Transverse colon (tissue), 4 donors: ENCODE measurements around the gene CNTFR. TPM values are rescaled to one million over a fixed set of nuclear protein-coding genes. Genes with fewer than 3 reads are reported as not detected.

Experiments
- DNase-seq: peaks from one replicate; pipeline ENCODE4 v3.0.0-alpha.2; 2019
- H3K27ac ChIP-seq, 4 donors: fragments of 200-600 bp; sonication (generic); 2 replicates each; pipeline ENCODE4 v1.5.1; 2016 to 2018; ENCODE audit warnings: inconsistent platforms in 4 of 4
- H3K27me3 ChIP-seq: fragments of 200-600 bp; sonication (generic); 2 replicates; pipeline ENCODE4 v1.5.1; 2017; ENCODE audit warnings: inconsistent platforms
- H3K36me3 ChIP-seq, 4 donors: fragments of 200-600 bp; sonication (generic); 2 replicates each; pipeline ENCODE4 v1.5.1; 2017 to 2019; ENCODE audit warnings: inconsistent platforms in 4 of 4
- H3K4me1 ChIP-seq, 4 donors: fragments of 200-600 bp; sonication (generic); 2 replicates each; pipeline ENCODE4 v1.5.1; 2017 to 2020; ENCODE audit warnings: inconsistent platforms in 4 of 4
- H3K4me3 ChIP-seq, 4 donors: fragments of 200-600 bp; sonication (generic); 1 replicate in 1 of 4; 2 replicates in 3 of 4; pipeline versions ENCODE4 v1.5.1 to v1.6.1; 2017 to 2019; ENCODE audit warnings: inconsistent platforms in 4 of 4
- H3K9me3 ChIP-seq, 2 donors: fragments of 200-600 bp; sonication (generic); 2 replicates each; pipeline ENCODE4 v1.5.1; 2017 to 2019; ENCODE audit warnings: inconsistent platforms in 2 of 2
- CTCF ChIP-seq, 5 experiments: fragments of 200-600 bp in 3 of 5; fragments of 450-650 bp in 2 of 5; sonication (generic) in 3 of 5; IDR thresholded peaks; 1 replicate in 2 of 5; 2 replicates in 3 of 5; pipeline ENCODE4 v1.5.1; 2016 to 2017; ENCODE audit warnings: antibody characterized with exemption in 5 of 5, inconsistent platforms in 3 of 5, mild to moderate bottlenecking in 2 of 5, moderate library complexity in 1 of 5
- EP300 ChIP-seq: sonication (generic); formaldehyde crosslinking; IDR thresholded peaks from one replicate; pipeline ENCODE4 v1.6.1; 2017; ENCODE audit warnings: antibody characterized with exemption, low read depth
- POLR2A ChIP-seq: fragments of 450-650 bp; IDR thresholded peaks from one replicate; pipeline ENCODE4 v1.6.1; 2016; ENCODE audit warnings: antibody characterized with exemption, mild to moderate bottlenecking, moderate library complexity
- POLR2AphosphoS5 ChIP-seq, 3 donors: sonication (generic); formaldehyde crosslinking; IDR thresholded peaks; one replicate each; pipeline ENCODE4 v1.6.1; 2016; ENCODE audit warnings: antibody characterized with exemption in 3 of 3
- WGBS, 2 donors: methylation state at CpG; one replicate each; pipeline ENCODE4 v1.1.5; 2018; ENCODE audit warnings: low coverage in 1 of 2; 5-methylcytosine and 5-hydroxymethylcytosine counted together
- in situ Hi-C, 4 donors: fragments of 200-750 bp; cut with MboI; loops; one replicate each; pipeline versions ENCODE4 v1.15.0 to v1.15.1; 2017; ENCODE audit warnings: low sequenced_read_pairs in 3 of 4, low pct_ligation_motif_present in 1 of 4, low pct_unique_long_range_greater_than_20kb in 1 of 4
- intact Hi-C: fragments of 100-400 bp; cut with DNase I; formaldehyde crosslinking; loops from one replicate; pipeline ENCODE4 v1.15.1; 2023; ENCODE audit warnings: low total_unique reads
- total RNA-seq, 4 donors: library from RNA; depleted of rRNA; stranded (reverse); fragments of >200 nt; gene quantifications; one replicate each; pipeline ENCODE4 v1.1.0, GENCODE V29; 2016

Gene CNTFR
- total RNA-seq, 4 donors from 2014 or later, result 5.2 to 59.1 (median 6.8) TPM

- 79 to 89% methylated on average over 2 to 3 of the region's 3 CpGs for WGBS, 2 donors
- TF ChIP-seq CTCF (IDR thresholded peaks at IDR 0.05), result no peak
- no peak for TF ChIP-seq POLR2AphosphoS5 (IDR thresholded peaks at IDR 0.05)
- no peak for TF ChIP-seq EP300
- no peak for TF ChIP-seq POLR2A
- no peak overlapping the region for H3K4me3 ChIP-seq
- no peak for DNase-seq
- no peaks in the 10 kb centered on the region for H3K27me3 ChIP-seq
- in situ Hi-C loops (no loop called here), intact Hi-C loops (loop anchor here (10.0 kb wide), 1 partner anchor 76 kb away; the partner anchor contains the start of gene CNTFR)
- no peaks in the 10 kb centered on the region for H3K9me3 ChIP-seq
- peaks cover 0 to 11% (median 2%) of the 10 kb centered on the region in 4 donors for H3K4me1 ChIP-seq
- H3K36me3 ChIP-seq, result no peaks in the 10 kb centered on the region
- no peak overlapping the region for H3K27ac ChIP-seq
These were observed 80.6 kb downstream of the CNTFR start for GRCh38 chr9:34508951-34509350.

- Histone ChIP-seq H3K27me3 (no peaks in the 10 kb centered on the region), H3K4me1 (peaks cover 0 to 11% (median 2%) of the 10 kb centered on the region in 4 donors), H3K4me3 (no peak overlapping the region), H3K9me3 (no peaks in the 10 kb centered on the region), H3K36me3 (no peaks in the 10 kb centered on the region), H3K27ac (no peak overlapping the region)
- DNase-seq, result no peak
- TF ChIP-seq CTCF (IDR thresholded peaks at IDR 0.05), result no peak
- no peak for TF ChIP-seq POLR2A
- no peak for TF ChIP-seq POLR2AphosphoS5 (IDR thresholded peaks at IDR 0.05)
- no peak for TF ChIP-seq EP300
- 89% methylated on average over 3 of the region's 3 CpGs; no CpG with 5 or more reads in 1 of the 2 donors for WGBS, 2 donors
- in situ Hi-C loops (no loop called here), intact Hi-C loops (loop anchor here (10.0 kb wide), 1 partner anchor 76 kb away; the partner anchor contains the start of gene CNTFR)
These were observed 81.1 kb downstream of the CNTFR start for GRCh38 chr9:34508463-34508862.

- TF ChIP-seq POLR2AphosphoS5 (IDR thresholded peaks at IDR 0.05), result no peak
- no peak for TF ChIP-seq CTCF (IDR thresholded peaks at IDR 0.05)
- no peak for TF ChIP-seq POLR2A
- TF ChIP-seq EP300, result no peak
- Histone ChIP-seq H3K4me1 (peaks cover 0 to 11% (median 2%) of the 10 kb centered on the region in 4 donors), H3K27ac (no peak overlapping the region), H3K27me3 (no peaks in the 10 kb centered on the region), H3K9me3 (no peaks in the 10 kb centered on the region), H3K4me3 (no peak overlapping the region), H3K36me3 (no peaks in the 10 kb centered on the region)
- no peak for DNase-seq
- intact Hi-C loops, result loop anchor here (10.0 kb wide), 1 partner anchor 77 kb away; the partner anchor contains the start of gene CNTFR
- in situ Hi-C loops, result no loop called here
These were observed 81.6 kb downstream of the CNTFR start for GRCh38 chr9:34507966-34508365.

- intact Hi-C loops, result loop anchor here (10.0 kb wide), 1 partner anchor 77 kb away; the partner anchor contains the start of gene CNTFR
- Histone ChIP-seq H3K9me3 (no peaks in the 10 kb centered on the region), H3K27ac (no peak overlapping the region), H3K4me3 (no peak overlapping the region), H3K27me3 (no peaks in the 10 kb centered on the region), H3K36me3 (no peaks in the 10 kb centered on the region), H3K4me1 (peaks cover 0 to 11% (median 2%) of the 10 kb centered on the region in 4 donors)
- TF ChIP-seq EP300 (no peak), POLR2A (no peak), CTCF (IDR thresholded peaks at IDR 0.05) (no peak), POLR2AphosphoS5 (IDR thresholded peaks at IDR 0.05) (no peak)
- WGBS, 2 donors, result 80% methylated on average over 5 of the region's 5 CpGs; no CpG with 5 or more reads in 1 of the 2 donors
- no peak for DNase-seq
- in situ Hi-C loops, result no loop called here
These were observed 82.0 kb downstream of the CNTFR start for GRCh38 chr9:34507556-34507955.
